Panc1 (cell line): ENCODE results near the gene STARD4. TPM values are rescaled to one million over a fixed set of nuclear protein-coding genes. Genes with fewer than 3 reads are reported as not detected.

Source experiments
- ATAC-seq: fragments of 200-7000 bp; cut with Tn5 transposase; 2 replicates; pipeline ENCODE4 v1.9.1; 2020; ENCODE audit warnings: mild to moderate bottlenecking, moderate library complexity
- BruUV-seq: library from RNA; stranded (reverse); fragments of 400-500 nt; replicated peaks from 2 replicates; lab custom pipeline; 2021; lab: Mats Ljungman, UMichigan
- CTCF ChIA-PET: fragments of 300-600 bp; sonication (Branson Sonifier 250); formaldehyde crosslinking; loops from one replicate; lab custom pipeline; 2022; ENCODE audit warnings: antibody characterized with exemption; lab: Charles Lee
- POLR2A ChIA-PET: fragments of 300-600 bp; sonication (Branson Sonifier 250); formaldehyde crosslinking; loops from one replicate; lab custom pipeline; 2022; ENCODE audit warnings: antibody characterized with exemption; lab: Charles Lee
- DNase-seq: peaks from one replicate; pipeline ENCODE4 v3.0.0-alpha.2; 2010; ENCODE audit warnings: low read depth, low spot score
- H3K27ac ChIP-seq: 2 replicates; pipeline ENCODE4 v1.5.1; 2011; ENCODE audit warnings: mild to moderate bottlenecking, low read length, inconsistent platforms
- H3K27me3 ChIP-seq: fragments of 200-500 bp; sonication (Bioruptor generic); 2 replicates; pipeline ENCODE4 v1.6.0; 2014; ENCODE audit warnings: low read length, inconsistent platforms; ENCODE audit not compliant: control insufficient read depth, insufficient read depth
- H3K36me3 ChIP-seq: fragments of 200-500 bp; sonication (Bioruptor generic); 2 replicates; pipeline ENCODE4 v1.5.1; 2014; ENCODE audit warnings: inconsistent platforms, mild to moderate bottlenecking, low read length, moderate library complexity; ENCODE audit not compliant: control insufficient read depth, insufficient read depth
- H3K4me1 ChIP-seq: 2 replicates; pipeline ENCODE4 v1.5.1; 2011; ENCODE audit warnings: inconsistent platforms, mild to moderate bottlenecking, low read length, moderate library complexity; ENCODE audit not compliant: control insufficient read depth, insufficient read depth
- H3K4me3 ChIP-seq, 2 experiments: 2 replicates each; pipeline ENCODE4 v1.5.1; 2011 to 2012; ENCODE audit warnings: low read depth in 2 of 2, low read length in 2 of 2, mild to moderate bottlenecking in 2 of 2, inconsistent platforms in 1 of 2, moderate library complexity in 1 of 2
- H3K9me3 ChIP-seq: fragments of 200-500 bp; sonication (Bioruptor generic); 2 replicates; pipeline ENCODE4 v1.5.1; 2014; ENCODE audit warnings: low read depth, mild to moderate bottlenecking, inconsistent platforms, low read length, moderate library complexity; ENCODE audit not compliant: control insufficient read depth, insufficient read depth
- CTCF ChIP-seq: fragments of 450-650 bp; IDR thresholded peaks from 2 replicates; pipeline ENCODE4 v1.5.1; 2017; ENCODE audit warnings: mild to moderate bottlenecking
- POLR2AphosphoS5 ChIP-seq: IDR thresholded peaks from 2 replicates; pipeline ENCODE4 v1.6.1; 2012; ENCODE audit warnings: mild to moderate bottlenecking, low read depth, low read length, moderate library complexity
- REST ChIP-seq, 2 experiments: IDR thresholded peaks; 2 replicates each; pipeline ENCODE4 v1.6.1; 2011 to 2012; ENCODE audit warnings: low read depth in 2 of 2, control low read depth in 1 of 2, low read length in 1 of 2, mild to moderate bottlenecking in 1 of 2, moderate library complexity in 1 of 2; ENCODE audit not compliant: insufficient read depth in 1 of 2
- SIN3A ChIP-seq: IDR thresholded peaks from 2 replicates; pipeline ENCODE4 v1.6.1; 2012; ENCODE audit warnings: low read depth, mild to moderate bottlenecking, low read length, moderate library complexity, borderline replicate concordance; ENCODE audit not compliant: insufficient read depth
- TCF7L2 ChIP-seq: IDR thresholded peaks from 2 replicates; pipeline ENCODE4 v1.6.1; 2011; ENCODE audit warnings: mild to moderate bottlenecking, low read depth, low read length, inconsistent platforms
- in situ Hi-C: cut with HindIII; loops from 2 replicates; pipeline ENCODE4 v1.10.0; 2016; ENCODE audit warnings: low sequenced_read_pairs, low pct_unique_long_range_greater_than_20kb
- intact Hi-C: fragments of 100-400 bp; cut with micrococcal nuclease; formaldehyde crosslinking; loops from one replicate; pipeline ENCODE4 v1.10.0; 2022; ENCODE audit not compliant: unreplicated experiment
- total RNA-seq: library from RNA; stranded (reverse); gene quantifications from one replicate; pipeline ENCODE4 v1.2.1, GENCODE V29; 2021; ENCODE audit not compliant: unreplicated experiment

The STARD4 gene
- total RNA-seq, 1 experiment from 2014 or later, result 26.0 TPM

- ATAC-seq, result no peak
- H3K27ac ChIP-seq, result no peak overlapping the region
- no TSS peak for BruUV-seq
- TF ChIP-seq POLR2AphosphoS5 (no peak), SIN3A (no peak), CTCF (no peak), TCF7L2 (no peak), REST (IDR thresholded peaks at IDR 0.05; ENCODE audit: insufficient read depth in 1 of 2, low read depth in 2 of 2, low read length in 1 of 2) (no peak)
- H3K9me3 ChIP-seq, result no peaks in the 10 kb centered on the region
- H3K4me1 ChIP-seq, result no peaks in the 10 kb centered on the region
- intact Hi-C loops, result no loop called here
- ChIA-PET CTCF (no interaction called here), POLR2A (no interaction called here)
- in situ Hi-C loops, result no loop called here
- no peak overlapping the region for H3K4me3 ChIP-seq
- H3K36me3 ChIP-seq, result no peaks in the 10 kb centered on the region; the same call in 1 of the 2 replicates
- DNase-seq, result no peak
- H3K27me3 ChIP-seq, result no peaks in the 10 kb centered on the region
Observed at GRCh38 chr5:111498346-111498745, 14.0 kb downstream of the STARD4 start.

- H3K36me3 ChIP-seq, result no peaks in the 10 kb centered on the region; the same call in 1 of the 2 replicates
- no peaks in the 10 kb centered on the region for H3K27me3 ChIP-seq
- H3K4me1 ChIP-seq, result no peaks in the 10 kb centered on the region
- no peak overlapping the region for H3K4me3 ChIP-seq
- TF ChIP-seq REST (IDR thresholded peaks at IDR 0.05; ENCODE audit: insufficient read depth in 1 of 2, low read depth in 2 of 2, low read length in 1 of 2), result no peak
- no peak for TF ChIP-seq CTCF
- TF ChIP-seq POLR2AphosphoS5, result no peak
- TF ChIP-seq TCF7L2, result no peak
- no peak for TF ChIP-seq SIN3A
- POLR2A ChIA-PET, result no interaction called here
- in situ Hi-C loops, result no loop called here
- intact Hi-C loops, result no loop called here
- no peak overlapping the region for H3K27ac ChIP-seq
- no TSS peak for BruUV-seq
- ATAC-seq, result no peak
- H3K9me3 ChIP-seq, result no peaks in the 10 kb centered on the region
- DNase-seq, result no peak
- CTCF ChIA-PET, result no interaction called here
Observed at GRCh38 chr5:111495159-111495558, 17.2 kb downstream of the STARD4 start.
